Activated T-helper 2 cell treated with anti-CD3 and anti-CD28 coated beads, Interferon-gamma antibody, Interleukin-2, Interleukin-4, amounts not matched to agents 10 μg/mL and 5 μg/mL and 100 μg/mL, durations not matched to agents 14 hours and 24 hours and 36 hours (primary cell): Measurements from ENCODE around the gene IMPG1. TPM values are rescaled to one million over a fixed set of nuclear protein-coding genes. Genes with fewer than 3 reads are reported as not detected.

Experiments used
- DNase-seq: peaks from one replicate; pipeline ENCODE4 v3.0.0; 2021; ENCODE audit warnings: low spot score
- H3K27ac Mint-ChIP-seq: one replicate; pipeline ENCODE4 v1.8.0; 2021; ENCODE audit warnings: mixed read lengths
- H3K27me3 Mint-ChIP-seq: one replicate; pipeline ENCODE4 v1.8.0; 2021; ENCODE audit warnings: low read depth, mixed read lengths
- H3K36me3 Mint-ChIP-seq: one replicate; pipeline ENCODE4 v1.8.0; 2021; ENCODE audit warnings: low read depth, mixed read lengths
- H3K4me1 Mint-ChIP-seq: one replicate; pipeline ENCODE4 v1.8.0; 2021; ENCODE audit warnings: low read depth, mixed read lengths
- H3K4me3 Mint-ChIP-seq: one replicate; pipeline ENCODE4 v1.8.0; 2021; ENCODE audit warnings: low read depth, mild to moderate bottlenecking, moderate library complexity, mixed read lengths
- H3K9me3 Mint-ChIP-seq: one replicate; pipeline ENCODE4 v1.8.0; 2021; ENCODE audit warnings: mixed read lengths
- intact Hi-C: fragments of 100-400 bp; cut with micrococcal nuclease; formaldehyde crosslinking; loops from one replicate; pipeline ENCODE4 v1.15.1; 2023
- total RNA-seq: library from RNA; stranded (reverse); gene quantifications from 2 replicates; pipeline ENCODE4 v1.2.3, GENCODE V29; 2022

IMPG1 gene
- total RNA-seq, 1 donor from 2014 or later: not detected

- intact Hi-C loops: no loop called here
- Mint-ChIP-seq H3K9me3 (no peaks in the 10 kb centered on the region), H3K4me1 (no peaks in the 10 kb centered on the region), H3K4me3 (no peak overlapping the region), H3K27ac (no peak overlapping the region), H3K27me3 (no peaks in the 10 kb centered on the region), H3K36me3 (no peaks in the 10 kb centered on the region)
- no peak for DNase-seq
These were observed 131.0 kb downstream of the IMPG1 start for GRCh38 chr6:75941509-75941908.

- Mint-ChIP-seq H3K4me1 (no peaks in the 10 kb centered on the region), H3K9me3 (no peaks in the 10 kb centered on the region), H3K27me3 (peaks cover 3% of the 10 kb centered on the region), H3K4me3 (no peak overlapping the region), H3K27ac (no peak overlapping the region), H3K36me3 (no peaks in the 10 kb centered on the region)
- intact Hi-C loops: no loop called here
- DNase-seq: no peak
These were observed 131.9 kb downstream of the IMPG1 start for GRCh38 chr6:75940564-75940963.

- no peak for DNase-seq
- no peaks in the 10 kb centered on the region for H3K9me3 Mint-ChIP-seq
- H3K36me3 Mint-ChIP-seq: no peaks in the 10 kb centered on the region
- intact Hi-C loops: no loop called here
- H3K27me3 Mint-ChIP-seq: peaks cover 13% of the 10 kb centered on the region
- peaks cover 4% of the 10 kb centered on the region for H3K4me1 Mint-ChIP-seq
- no peak overlapping the region for H3K27ac Mint-ChIP-seq
- H3K4me3 Mint-ChIP-seq: no peak overlapping the region
These were observed 134.6 kb downstream of the IMPG1 start for GRCh38 chr6:75937846-75938245.

GRCh38 chr6:75936682-75937081 lies 135.8 kb downstream of the IMPG1 start:
- peaks cover 13% of the 10 kb centered on the region for H3K27me3 Mint-ChIP-seq
- H3K4me3 Mint-ChIP-seq: no peak overlapping the region
- H3K9me3 Mint-ChIP-seq: no peaks in the 10 kb centered on the region
- H3K36me3 Mint-ChIP-seq: no peaks in the 10 kb centered on the region
- H3K27ac Mint-ChIP-seq: no peak overlapping the region
- H3K4me1 Mint-ChIP-seq: peaks cover 4% of the 10 kb centered on the region
- intact Hi-C loops: no loop called here
- DNase-seq: no peak

DNA sequence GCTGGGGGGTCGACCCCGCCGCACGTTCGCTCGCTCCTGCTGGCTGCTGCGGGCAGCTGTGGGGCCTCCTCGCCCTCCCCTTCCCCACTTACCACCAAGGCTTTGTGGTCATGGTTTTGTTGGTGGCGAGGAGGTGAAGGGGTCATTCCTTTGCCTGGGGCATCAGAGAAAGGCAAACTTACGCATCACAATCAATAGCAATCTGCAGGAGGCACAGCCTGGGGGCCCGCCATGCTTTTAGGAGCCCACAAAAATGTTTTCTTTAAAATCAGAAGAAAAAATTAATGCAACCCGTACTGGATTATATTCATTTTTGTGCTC lies 137.0 kb downstream of the IMPG1 start:
- H3K27me3 Mint-ChIP-seq: peaks cover 13% of the 10 kb centered on the region

DNA sequence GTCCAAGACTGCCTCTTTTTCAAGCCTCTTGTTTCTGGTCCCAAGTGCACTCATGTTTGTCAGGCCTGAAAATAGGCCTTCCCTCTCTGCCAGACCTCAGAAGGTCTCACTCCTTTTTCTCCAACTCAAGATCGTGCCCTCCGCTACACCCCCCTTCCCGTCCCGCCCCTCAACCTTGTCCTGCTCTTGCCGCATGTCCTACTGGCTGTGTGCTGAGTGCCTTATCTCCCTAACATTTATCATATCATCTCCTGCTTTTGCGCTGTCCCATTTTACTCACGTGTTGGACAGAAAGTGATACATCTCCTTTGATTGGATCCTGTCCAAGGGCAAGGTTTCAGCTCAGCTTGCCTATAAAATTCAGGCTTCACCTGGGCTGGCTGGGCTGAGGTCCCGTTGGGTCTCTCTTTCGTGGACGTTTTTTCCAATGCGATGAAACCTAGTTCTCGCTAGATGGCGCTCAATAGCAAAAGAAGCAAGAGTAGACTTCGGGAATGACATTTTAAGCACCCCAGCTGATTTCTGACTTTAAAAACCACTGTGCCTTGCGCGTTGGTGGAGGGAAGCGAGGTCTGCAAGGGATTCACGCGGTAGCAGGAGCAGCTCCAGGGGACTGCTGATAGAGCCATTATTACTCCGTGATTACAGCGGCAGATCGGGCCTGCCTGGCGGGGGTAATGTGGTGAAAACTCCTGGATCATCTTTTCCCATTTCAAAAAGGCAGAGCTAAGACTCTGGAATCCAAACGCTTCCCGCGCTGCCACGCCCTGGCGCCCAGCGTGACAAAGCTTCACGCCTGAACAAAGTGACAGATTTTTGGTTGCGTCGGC lies 137.6 kb downstream of the IMPG1 start:
- Mint-ChIP-seq H3K36me3 (no peaks in the 10 kb centered on the region), H3K4me1 (peaks cover 4% of the 10 kb centered on the region), H3K27ac (no peak overlapping the region), H3K9me3 (no peaks in the 10 kb centered on the region), H3K27me3 (peaks cover 13% of the 10 kb centered on the region), H3K4me3 (no peak overlapping the region)
- intact Hi-C loops: loop anchor here (2.0 to 5.0 kb wide), 2 partner anchors 926 to 1522 kb away; no protein-coding TSS in a partner anchor
- peak; percentile 10 for DNase-seq

More for the DNA sequence above, 137.0 kb downstream of the IMPG1 start:
- no peak overlapping the region for H3K27ac Mint-ChIP-seq
- intact Hi-C loops: loop anchor here (2.0 kb wide), 1 partner anchor 925 kb away; no protein-coding TSS in a partner anchor
- no peaks in the 10 kb centered on the region for H3K9me3 Mint-ChIP-seq
- H3K4me1 Mint-ChIP-seq: peaks cover 4% of the 10 kb centered on the region
- H3K4me3 Mint-ChIP-seq: no peak overlapping the region
- DNase-seq: no peak
- H3K36me3 Mint-ChIP-seq: no peaks in the 10 kb centered on the region

DNA sequence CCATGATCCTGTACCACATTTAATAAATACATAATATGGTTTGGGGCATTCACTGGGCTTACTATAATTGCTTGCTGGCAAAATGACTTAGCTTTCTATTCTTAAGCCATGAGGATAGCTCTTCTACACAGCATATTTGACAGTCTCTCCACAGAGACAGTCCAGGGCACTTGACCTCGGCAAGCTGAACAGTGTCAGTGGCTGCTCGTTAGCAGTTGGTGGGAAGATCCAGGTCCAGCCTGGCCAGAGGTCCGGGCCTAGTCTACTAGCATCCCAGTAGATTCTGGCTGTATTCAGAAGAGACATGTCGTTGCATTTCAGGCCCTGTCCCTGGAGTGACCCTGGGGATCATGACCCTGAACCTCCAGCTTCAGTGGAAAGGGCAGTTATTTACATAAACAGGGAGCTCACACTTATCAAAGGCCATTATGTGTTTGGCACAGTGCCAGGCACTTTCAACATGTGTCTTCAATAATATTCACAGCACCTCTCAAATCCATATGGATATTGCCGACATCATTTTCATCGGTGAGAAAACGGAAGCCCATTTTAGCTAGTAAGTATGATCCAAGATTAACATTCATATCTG lies 139.0 kb downstream of the IMPG1 start:
- Mint-ChIP-seq H3K4me1 (peaks cover 4% of the 10 kb centered on the region), H3K9me3 (no peaks in the 10 kb centered on the region), H3K36me3 (no peaks in the 10 kb centered on the region), H3K4me3 (no peak overlapping the region), H3K27ac (no peak overlapping the region), H3K27me3 (peaks cover 13% of the 10 kb centered on the region)
- intact Hi-C loops: loop anchor here (5.0 kb wide), 1 partner anchor 1524 kb away; no protein-coding TSS in a partner anchor
- DNase-seq: no peak

DNA sequence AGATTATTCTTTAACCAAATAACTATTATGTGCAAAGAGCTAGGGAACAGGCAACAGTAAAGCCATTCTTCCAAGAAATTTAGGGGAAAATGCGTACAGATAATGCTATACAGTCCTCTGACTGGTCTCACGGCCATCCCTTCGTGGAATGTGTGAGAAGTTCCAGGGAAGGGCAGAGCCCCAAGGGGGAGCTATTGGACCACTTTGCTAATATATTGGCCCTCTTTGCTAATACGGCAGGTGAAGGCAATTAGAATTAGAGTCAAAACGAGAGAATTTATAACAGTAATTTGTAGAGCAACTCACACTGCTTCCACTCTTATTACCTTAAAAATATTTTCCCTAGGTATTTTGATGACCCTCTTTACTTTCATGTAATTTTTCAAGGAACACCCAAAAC lies 140.4 kb downstream of the IMPG1 start:
- Mint-ChIP-seq H3K9me3 (no peaks in the 10 kb centered on the region), H3K4me1 (peaks cover 4% of the 10 kb centered on the region), H3K36me3 (no peaks in the 10 kb centered on the region), H3K27ac (no peak overlapping the region), H3K4me3 (no peak overlapping the region), H3K27me3 (peaks cover 13% of the 10 kb centered on the region)
- intact Hi-C loops: loop anchor here (5.0 kb wide), 1 partner anchor 1525 kb away; no protein-coding TSS in a partner anchor
- no peak for DNase-seq

- Mint-ChIP-seq H3K4me1 (peaks cover 4% of the 10 kb centered on the region), H3K36me3 (no peaks in the 10 kb centered on the region), H3K27ac (no peak overlapping the region), H3K4me3 (no peak overlapping the region), H3K9me3 (no peaks in the 10 kb centered on the region), H3K27me3 (peaks cover 13% of the 10 kb centered on the region)
- intact Hi-C loops: loop anchor here (5.0 kb wide), 1 partner anchor 1526 kb away; no protein-coding TSS in a partner anchor
- no peak for DNase-seq
These were observed 141.3 kb downstream of the IMPG1 start for GRCh38 chr6:75931011-75931680.

GRCh38 chr6:75926293-75927168 lies 145.9 kb downstream of the IMPG1 start:
- no peaks in the 10 kb centered on the region for H3K4me1 Mint-ChIP-seq
- DNase-seq: no peak
- H3K27me3 Mint-ChIP-seq: no peaks in the 10 kb centered on the region
- no peak overlapping the region for H3K27ac Mint-ChIP-seq
- H3K4me3 Mint-ChIP-seq: no peak overlapping the region
- H3K9me3 Mint-ChIP-seq: no peaks in the 10 kb centered on the region
- no peaks in the 10 kb centered on the region for H3K36me3 Mint-ChIP-seq
- intact Hi-C loops: no loop called here

DNA sequence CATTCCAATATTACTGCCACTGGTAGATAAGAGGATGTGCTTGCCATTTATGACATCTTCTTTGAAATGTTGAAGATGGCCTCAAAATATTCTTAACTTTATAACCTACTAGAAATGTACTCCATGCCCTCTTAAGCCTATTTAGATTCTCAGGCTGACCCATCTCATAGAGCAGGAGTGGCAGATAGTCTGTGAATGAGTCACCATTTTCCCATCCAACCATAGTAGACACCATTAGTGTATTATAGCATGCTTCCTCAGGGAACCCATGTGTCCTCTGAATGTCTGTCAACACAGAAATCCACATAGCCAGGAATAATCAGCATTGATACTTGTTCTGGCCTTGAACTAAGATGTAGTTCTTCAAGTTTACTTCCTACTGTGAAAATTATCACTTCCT lies 150.2 kb downstream of the IMPG1 start:
- intact Hi-C loops: no loop called here
- Mint-ChIP-seq H3K4me1 (no peaks in the 10 kb centered on the region), H3K36me3 (no peaks in the 10 kb centered on the region), H3K27ac (no peak overlapping the region), H3K4me3 (no peak overlapping the region), H3K27me3 (no peaks in the 10 kb centered on the region), H3K9me3 (no peaks in the 10 kb centered on the region)
- DNase-seq: no peak

DNA sequence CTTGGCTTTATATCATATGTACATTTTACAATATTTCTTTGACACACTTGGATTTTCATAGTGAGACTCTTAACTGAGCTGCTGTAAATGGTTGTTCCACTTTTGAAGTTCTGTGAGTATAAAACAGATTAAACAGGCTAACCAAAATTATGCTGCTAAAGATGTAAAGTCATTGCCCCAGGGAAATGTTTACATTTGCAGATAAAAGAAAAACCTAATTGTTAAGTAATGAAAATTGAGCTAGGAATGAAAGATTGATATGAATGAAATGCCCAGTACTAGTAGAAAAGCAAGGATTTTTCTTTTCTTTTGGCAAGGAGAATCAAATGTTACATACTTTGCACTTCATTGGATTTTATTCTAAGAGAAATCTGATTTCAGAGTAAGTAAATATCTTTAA lies 159.4 kb downstream of the IMPG1 start:
- H3K27ac Mint-ChIP-seq: no peak overlapping the region
- no peak overlapping the region for H3K4me3 Mint-ChIP-seq
- H3K36me3 Mint-ChIP-seq: no peaks in the 10 kb centered on the region
- no peak for DNase-seq
- H3K4me1 Mint-ChIP-seq: no peaks in the 10 kb centered on the region
- intact Hi-C loops: no loop called here
- no peaks in the 10 kb centered on the region for H3K9me3 Mint-ChIP-seq
- no peaks in the 10 kb centered on the region for H3K27me3 Mint-ChIP-seq
